AG04449 (cell line): ENCODE results near the gene ESRRA.

ENCODE experiments used
- CTCF ChIA-PET: fragments of 350-600 bp; formaldehyde crosslinking; extraction: SDS; loops from one replicate; lab custom pipeline; 2021; ENCODE audit warnings: antibody characterized with exemption; lab: Yijun Ruan, JAX
- POLR2A ChIA-PET: fragments of 400-600, 350-600 bp; formaldehyde crosslinking; extraction: SDS; loops from one replicate; lab custom pipeline; 2020; ENCODE audit warnings: antibody characterized with exemption, inconsistent platforms; lab: Yijun Ruan, JAX
- DNase-seq: peaks from one replicate; pipeline ENCODE4 v3.0.0-alpha.2; 2010; ENCODE audit warnings: low read depth, low spot score
- H3K4me3 ChIP-seq: 2 replicates; pipeline ENCODE4 v1.5.1; 2011; ENCODE audit warnings: low read depth, mild to moderate bottlenecking, control low read depth, low read length
- CTCF ChIP-seq: IDR thresholded peaks from one replicate; pipeline ENCODE4 v1.5.1; 2011; ENCODE audit warnings: mild to moderate bottlenecking, moderate library complexity, low read length, control low read depth, inconsistent platforms; ENCODE audit not compliant: insufficient read depth; ENCODE audit errors: missing control alignments

The ESRRA gene

GRCh38 chr11:64355078-64355940, 50.0 kb downstream of the ESRRA start:
- ChIA-PET POLR2A (interaction anchor here (0.6 to 1.5 kb wide), 7 partner anchors 9 to 169 kb away, joined by 3 to 10 read pairs (median 3); partner anchors contain the start of genes PRDX5, STIP1 and TRMT112), CTCF (interaction anchor here (0.6 to 21.8 kb wide), 30 partner anchors 11 to 387 kb away, joined by 3 to 414 read pairs (median 6); partner anchors contain the start of genes BAD, CCDC88B, ESRRA and FERMT3)
- DNase-seq: no peak
- H3K4me3 ChIP-seq: peak overlapping the region; percentile 25
- TF ChIP-seq CTCF: peak; percentile 86

- no peak for DNase-seq
- ChIA-PET CTCF (interaction anchor here (1.3 to 21.8 kb wide), 13 partner anchors 9 to 152 kb away, joined by 3 to 414 read pairs (median 26); partner anchors contain the start of genes BAD, CCDC88B, ESRRA and FERMT3), POLR2A (no interaction called here)
- TF ChIP-seq CTCF: peak; percentile 51
- H3K4me3 ChIP-seq: no peak overlapping the region
Measured at GRCh38 chr11:64356498-64357411, 51.4 kb downstream of the ESRRA start.

GRCh38 chr11:64357446-64357845, 52.1 kb downstream of the ESRRA start:
- ChIA-PET CTCF (interaction anchor here (0.8 to 21.8 kb wide), 8 partner anchors 9 to 294 kb away, joined by 3 to 414 read pairs (median 16); partner anchors contain the start of genes CCDC88B, ESRRA and PRDX5), POLR2A (no interaction called here)
- TF ChIP-seq CTCF: no peak
- DNase-seq: no peak
- no peak overlapping the region for H3K4me3 ChIP-seq

GRCh38 chr11:64357904-64358535, 52.7 kb downstream of the ESRRA start:
- CTCF ChIA-PET: interaction anchor here (0.8 to 21.8 kb wide), 7 partner anchors 8 to 294 kb away, joined by 3 to 414 read pairs (median 3); partner anchors contain the start of genes CCDC88B, ESRRA, PLCB3 and PRDX5
- no peak for TF ChIP-seq CTCF
- H3K4me3 ChIP-seq: peak overlapping the region; percentile 94
- no peak for DNase-seq
- POLR2A ChIA-PET: interaction anchor here (0.5 to 0.6 kb wide), 2 partner anchors 12 to 90 kb away, joined by 3 read pairs; no protein-coding TSS in a partner anchor

GRCh38 chr11:64358536-64358906, 53.2 kb downstream of the ESRRA start:
- CTCF ChIA-PET: interaction anchor here (0.8 to 21.8 kb wide), 7 partner anchors 8 to 293 kb away, joined by 3 to 414 read pairs (median 3); partner anchors contain the start of genes CCDC88B, ESRRA, PLCB3 and PRDX5
- DNase-seq: no peak
- POLR2A ChIA-PET: interaction anchor here (0.6 kb wide), 1 partner anchor 90 kb away, joined by 3 read pairs; no protein-coding TSS in a partner anchor
- no peak for TF ChIP-seq CTCF
- H3K4me3 ChIP-seq: peak overlapping the region; percentile 94
